NCI-H510A (cell line): ENCODE measurements around the gene ARF3.

ENCODE experiments used
- DNase-seq: peaks from one replicate; lab custom pipeline; 2025; lab: John Stamatoyannopoulos, UW

ARF3 gene

DNA sequence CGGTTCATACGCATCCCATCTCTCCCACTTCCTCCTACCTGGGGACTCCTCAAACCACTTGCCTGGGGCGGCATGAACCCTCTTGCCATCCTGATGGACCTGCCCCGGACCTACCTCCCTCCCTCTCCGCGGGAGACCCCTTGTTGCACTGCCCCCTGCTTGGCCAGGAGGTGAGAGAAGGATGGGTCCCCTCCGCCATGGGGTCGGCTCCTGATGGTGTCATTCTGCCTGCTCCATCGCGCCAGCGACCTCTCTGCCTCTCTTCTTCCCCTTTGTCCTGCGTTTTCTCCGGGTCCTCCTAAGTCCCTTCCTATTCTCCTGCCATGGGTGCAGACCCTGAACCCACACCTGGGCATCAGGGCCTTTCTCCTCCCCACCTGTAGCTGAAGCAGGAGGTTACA, 24.5 kb upstream of the ARF3 start:
- no peak for DNase-seq

DNA sequence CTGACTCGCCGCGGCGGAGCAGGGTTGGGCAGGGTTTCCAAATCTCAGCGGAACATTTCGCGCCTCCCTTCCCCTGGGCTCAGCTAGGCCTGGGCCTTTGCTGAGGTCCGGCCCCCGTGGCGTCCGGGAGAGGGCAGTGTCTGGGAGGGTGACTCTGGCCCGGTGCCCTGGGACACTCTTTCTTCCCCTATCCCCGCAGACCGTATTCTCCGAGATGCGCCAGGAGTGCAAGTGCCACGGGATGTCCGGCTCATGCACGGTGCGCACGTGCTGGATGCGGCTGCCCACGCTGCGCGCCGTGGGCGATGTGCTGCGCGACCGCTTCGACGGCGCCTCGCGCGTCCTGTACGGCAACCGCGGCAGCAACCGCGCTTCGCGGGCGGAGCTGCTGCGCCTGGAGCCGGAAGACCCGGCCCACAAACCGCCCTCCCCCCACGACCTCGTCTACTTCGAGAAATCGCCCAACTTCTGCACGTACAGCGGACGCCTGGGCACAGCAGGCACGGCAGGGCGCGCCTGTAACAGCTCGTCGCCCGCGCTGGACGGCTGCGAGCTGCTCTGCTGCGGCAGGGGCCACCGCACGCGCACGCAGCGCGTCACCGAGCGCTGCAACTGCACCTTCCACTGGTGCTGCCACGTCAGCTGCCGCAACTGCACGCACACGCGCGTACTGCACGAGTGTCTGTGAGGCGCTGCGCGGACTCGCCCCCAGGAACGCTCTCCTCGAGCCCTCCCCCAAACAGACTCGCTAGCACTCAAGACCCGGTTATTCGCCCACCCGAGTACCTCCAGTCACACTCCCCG, 23.9 kb upstream of the ARF3 start:
- DNase-seq: no peak

DNA sequence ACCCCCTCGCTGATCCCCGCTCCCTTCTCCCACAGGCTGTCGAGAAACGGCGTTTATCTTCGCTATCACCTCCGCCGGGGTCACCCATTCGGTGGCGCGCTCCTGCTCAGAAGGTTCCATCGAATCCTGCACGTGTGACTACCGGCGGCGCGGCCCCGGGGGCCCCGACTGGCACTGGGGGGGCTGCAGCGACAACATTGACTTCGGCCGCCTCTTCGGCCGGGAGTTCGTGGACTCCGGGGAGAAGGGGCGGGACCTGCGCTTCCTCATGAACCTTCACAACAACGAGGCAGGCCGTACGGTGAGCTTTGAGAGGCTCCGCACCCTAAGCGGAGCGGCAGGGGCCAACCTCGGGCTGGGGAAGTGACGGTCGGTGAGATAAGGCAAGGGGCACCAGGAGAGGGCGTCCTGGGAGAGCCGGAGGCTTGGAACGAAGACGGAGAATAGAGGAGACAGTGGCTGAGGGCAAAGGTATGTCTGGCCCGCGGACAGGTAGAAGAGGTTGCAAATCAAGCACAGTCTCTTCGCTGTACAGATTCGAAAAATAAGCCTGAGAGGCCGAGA, 23.2 kb upstream of the ARF3 start:
- no peak for DNase-seq

DNA sequence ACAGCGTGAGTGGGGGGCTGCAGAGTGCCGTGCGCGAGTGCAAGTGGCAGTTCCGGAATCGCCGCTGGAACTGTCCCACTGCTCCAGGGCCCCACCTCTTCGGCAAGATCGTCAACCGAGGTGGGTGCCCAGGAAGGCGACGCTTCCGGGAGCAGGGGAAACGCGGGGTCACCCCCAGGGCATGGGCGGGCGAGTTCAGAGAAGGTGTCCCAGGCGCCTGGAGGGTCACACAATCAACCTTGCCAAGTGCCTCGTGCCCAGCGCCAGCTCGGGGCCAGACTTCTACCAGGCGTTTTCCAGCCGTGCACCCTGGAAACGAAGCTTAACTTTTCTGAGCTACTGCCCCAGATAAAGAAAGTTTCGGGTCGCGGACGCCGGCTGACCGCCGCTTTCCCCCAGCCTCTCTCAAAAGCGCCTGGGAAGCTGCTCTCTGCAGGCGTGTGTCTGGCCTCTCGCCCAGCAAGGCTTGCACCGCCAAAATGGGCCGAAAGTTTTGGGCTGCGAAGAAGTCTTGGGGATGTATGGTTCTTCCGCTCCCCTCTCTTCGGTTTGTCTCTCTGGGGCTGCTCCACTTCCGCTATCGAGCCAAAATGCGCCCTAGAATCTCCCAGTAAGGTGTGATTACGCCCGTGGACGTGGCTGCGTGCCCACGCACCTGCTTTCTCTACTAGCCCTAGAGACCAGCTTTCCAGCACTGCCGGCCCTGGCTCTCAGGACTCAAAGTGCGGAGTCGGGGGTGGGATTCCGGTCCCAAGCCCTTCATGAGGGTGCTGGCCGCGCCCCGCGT, 22.5 kb upstream of the ARF3 start:
- no peak for DNase-seq

DNA sequence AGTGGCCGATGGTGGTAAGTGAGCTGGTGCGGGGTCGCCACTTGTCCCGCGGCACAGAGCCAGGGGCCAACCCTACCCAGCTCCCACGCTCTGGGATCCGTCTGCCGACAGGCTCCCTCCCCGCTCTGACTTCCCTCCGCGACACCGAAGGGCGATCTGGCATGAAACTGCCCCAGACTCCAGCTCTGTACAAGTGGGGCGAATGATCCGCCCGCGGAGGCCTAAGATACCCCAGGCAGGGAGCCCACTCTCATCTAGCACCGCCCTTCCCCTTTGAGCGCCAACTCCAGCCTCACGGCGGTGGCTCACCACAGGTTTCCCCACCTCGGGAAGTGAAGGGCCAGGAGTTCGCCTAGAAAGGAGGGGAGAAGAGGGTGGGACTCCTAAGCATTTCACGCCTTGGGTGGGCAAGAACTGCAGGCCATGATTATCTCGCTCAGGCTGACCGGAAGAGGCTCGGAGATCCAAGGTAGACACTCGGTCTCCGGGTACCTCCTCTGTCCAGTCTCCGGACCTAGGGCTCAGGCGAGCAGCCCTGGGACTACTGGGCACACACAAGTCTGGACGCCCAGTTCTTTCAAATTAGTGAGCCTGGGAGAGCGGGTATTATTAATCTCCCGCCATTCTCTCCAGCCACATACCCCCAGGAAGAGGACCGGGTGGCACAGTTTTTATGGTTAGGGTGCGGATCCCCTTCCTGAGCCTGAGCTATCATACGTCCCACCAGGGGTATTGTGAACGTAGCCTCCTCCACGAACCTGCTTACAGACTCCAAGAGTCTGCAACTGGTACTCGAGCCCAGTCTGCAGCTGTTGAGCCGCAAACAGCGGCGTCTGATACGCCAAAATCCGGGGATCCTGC, 21.7 kb upstream of the ARF3 start:
- no peak for DNase-seq

DNA sequence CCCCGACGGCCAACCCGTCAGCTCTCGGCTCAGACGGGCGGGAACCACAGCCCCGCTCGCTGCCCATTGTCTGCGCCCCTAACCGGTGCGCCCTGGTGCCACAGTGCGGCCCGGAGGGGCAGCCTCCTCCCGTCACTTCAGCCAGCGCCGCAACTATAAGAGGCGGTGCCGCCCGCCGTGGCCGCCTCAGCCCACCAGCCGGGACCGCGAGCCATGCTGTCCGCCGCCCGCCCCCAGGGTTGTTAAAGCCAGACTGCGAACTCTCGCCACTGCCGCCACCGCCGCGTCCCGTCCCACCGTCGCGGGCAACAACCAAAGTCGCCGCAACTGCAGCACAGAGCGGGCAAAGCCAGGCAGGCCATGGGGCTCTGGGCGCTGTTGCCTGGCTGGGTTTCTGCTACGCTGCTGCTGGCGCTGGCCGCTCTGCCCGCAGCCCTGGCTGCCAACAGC, 21.0 kb upstream of the ARF3 start, which contains the start of gene WNT1:
TSS of gene WNT1 (plus strand) at position 32 of the 450 bp plus-strand sequence. CDS start at position 361, 329 bp downstream.
- DNase-seq: no peak

DNA sequence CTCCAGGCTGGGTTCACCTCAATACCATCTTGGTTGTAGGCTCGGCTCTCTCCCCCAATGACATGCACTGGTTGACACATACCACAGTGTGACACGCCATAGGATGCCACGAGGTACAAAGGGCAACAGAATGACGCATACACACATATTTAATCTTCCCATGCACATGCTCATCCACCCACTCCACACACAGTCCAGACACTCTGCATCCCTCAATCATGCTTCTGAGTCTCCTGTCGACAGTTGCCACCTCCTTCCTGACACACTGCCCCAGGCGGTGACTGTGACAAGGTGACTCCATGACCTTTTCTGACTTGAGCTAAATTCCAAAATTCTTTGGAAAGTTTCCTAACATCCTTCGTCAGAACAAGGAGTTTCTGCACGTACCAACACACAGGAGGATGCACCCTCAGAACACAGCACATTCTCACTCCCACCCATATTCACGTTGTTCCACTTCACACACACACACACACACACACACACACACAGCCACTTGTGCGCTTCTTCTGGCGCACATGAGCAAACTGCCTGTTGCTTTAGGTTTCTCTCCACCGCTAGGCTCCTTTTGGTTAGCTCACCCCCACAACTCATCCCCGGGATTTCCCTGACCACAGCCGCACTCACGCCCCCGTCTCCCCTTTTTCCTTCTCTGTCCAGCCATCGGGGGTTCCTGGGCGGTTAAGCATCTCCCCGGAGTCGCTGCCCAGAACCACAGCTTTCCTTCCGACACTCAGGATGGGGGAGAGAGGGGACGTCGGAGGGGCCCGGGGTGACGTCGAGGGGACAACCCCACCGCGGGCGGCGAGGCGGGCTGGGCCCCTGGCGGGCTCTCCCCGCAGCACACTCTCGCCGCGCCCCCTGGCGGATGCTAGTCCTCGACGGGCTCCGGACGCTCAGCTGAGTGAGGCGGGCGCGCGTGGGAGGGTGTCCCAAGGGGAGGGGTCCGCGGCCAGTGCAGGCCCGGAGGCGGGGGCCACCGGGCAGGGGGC, 20.3 kb upstream of the ARF3 start:
- DNase-seq: no peak

DNA sequence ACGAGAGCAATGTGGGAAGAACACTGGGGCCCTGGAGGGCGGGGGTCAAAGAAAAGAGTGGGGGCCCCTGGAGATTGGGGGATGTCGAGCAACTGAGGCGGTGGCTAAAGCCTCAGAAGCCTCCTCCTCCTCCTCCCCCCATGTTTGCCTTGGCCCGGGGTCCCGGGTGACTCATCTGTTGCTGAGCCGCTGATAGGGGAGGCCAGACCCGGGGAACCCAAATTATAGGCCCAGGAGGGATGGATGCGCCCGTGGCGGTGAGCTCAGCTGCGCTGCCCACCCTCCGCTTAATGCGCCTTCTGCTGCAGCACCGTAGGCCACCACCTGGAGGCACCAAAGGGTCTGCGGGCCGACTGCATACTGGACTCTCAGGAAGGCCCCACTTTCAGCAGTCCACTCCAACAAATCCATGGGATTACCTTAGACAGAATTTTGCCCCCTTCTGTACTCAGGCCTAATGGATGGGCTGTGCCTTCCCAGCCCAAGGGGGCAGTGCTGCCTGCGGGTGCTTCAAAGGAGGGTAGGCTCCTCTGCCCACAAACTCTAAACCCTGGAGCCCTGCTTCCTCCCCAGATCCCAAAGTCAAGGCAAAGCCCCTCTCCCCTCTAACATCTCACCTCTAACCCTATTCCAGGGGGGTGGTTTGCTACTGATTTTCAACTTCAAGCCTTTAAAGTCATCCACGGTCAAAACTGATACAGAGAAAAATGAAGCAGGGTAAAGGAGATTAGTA, 16.8 kb upstream of the ARF3 start:
- DNase-seq: no peak

DNA sequence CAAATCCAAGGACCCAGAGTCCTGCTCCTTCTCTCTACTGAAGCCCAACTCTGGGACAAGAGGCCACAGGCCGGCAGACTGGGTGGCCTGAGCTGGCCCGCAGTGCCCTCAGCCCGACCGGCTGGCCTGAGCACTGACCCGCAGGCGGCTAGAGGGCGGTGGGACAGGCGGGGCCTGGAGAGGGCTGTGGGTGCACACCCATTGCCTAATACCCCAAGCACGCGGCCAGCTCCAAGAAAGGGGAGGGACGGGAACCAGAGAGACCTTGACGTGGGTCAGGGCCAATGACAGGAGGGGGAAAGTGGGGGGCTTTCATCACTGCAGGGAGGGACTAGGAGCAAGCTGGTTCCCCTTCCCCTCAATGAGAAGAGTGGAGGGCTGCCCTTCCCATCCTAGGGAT, 16.2 kb upstream of the ARF3 start:
- DNase-seq: no peak

DNA sequence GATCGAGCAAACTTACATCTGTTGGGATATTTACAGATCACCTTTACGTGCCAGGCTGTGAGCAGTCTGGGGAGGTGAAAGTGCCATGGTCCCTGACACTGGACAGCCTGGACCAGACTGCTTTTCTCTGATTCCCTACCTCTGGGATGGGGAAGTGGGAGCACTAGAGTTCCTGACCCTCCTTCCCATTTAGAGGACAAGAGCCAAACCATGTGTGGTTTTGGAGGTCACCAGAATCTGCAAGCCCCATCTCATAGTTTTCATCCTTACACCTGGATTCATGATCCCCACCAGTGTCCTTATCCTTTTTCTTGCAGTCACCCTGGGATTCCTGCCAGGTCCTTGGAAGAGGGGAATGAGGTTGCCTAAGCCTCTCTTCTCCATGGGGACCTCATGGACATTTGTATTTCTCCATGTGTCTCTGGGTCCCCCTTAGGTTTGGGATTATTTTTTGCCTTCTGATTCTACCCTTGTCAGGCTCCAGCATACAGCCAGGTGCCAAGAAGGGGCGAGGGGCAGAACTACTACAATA, 15.7 kb upstream of the ARF3 start:
- DNase-seq: no peak

DNA sequence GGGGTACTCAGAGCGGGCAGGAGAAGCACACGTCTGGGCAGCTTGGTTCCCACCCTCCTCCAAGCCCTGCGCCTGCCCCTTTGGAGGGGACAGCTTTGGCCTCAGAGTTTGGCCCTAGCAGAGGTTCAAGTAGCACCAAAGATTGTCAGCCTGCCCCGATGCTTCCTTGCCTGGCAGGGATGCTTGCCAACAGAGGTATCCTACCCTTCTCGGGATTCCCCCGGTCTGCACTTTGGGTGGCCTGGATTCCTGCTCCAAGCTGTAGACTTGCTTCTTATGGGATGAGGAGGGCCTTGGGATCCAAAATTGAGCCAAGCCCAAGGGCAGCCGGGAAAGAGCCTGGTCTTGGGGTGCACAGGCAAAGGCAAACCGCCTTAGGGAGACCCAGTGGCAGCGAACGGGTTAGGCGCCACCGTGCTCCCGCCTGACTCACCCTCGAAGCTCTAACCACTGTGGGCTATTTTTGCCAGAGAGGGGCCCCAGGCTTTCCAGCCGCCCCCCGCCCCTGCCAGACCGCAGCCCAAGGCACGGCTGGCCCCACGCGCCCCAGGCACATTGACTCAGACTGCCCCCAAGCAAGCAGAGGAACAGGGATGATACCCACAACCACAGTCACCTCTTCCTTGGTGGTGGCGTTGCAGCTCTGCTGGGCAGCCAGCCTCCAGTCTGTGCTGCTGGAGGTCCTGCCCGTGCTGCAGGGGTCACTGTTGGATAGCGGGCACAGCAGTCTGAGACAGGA, 15.1 kb upstream of the ARF3 start:
- no peak for DNase-seq

DNA sequence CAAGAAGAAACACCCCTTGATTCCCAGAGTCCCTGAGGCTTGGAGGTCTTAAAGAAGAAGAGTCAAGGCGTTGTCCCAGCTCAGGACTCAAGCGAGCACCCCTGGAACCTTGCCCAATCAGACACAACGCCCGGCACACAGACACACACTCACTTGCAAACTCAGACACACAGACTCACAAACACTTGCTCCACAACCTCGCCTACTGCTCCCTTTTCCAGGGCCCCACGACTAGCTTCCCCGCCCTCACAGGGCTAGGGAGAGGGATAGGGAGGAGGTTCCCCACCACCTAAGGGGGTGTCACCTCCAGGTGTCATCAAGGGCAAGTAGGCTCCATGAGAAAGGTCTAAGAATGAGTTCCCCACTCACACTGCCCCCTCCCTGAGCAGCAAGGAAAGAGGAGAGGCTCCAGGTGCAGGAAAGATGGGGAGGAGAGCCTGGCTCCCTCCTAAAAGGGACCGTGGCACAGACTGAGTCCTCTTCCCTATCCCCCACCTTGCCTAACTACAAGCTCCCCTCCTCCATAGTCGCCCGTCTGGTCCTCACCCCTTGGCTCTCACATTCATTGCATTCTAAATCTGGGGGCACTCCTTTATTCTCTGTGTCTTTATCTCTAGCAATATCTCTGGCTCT, 13.5 kb upstream of the ARF3 start:
- no peak for DNase-seq

DNA sequence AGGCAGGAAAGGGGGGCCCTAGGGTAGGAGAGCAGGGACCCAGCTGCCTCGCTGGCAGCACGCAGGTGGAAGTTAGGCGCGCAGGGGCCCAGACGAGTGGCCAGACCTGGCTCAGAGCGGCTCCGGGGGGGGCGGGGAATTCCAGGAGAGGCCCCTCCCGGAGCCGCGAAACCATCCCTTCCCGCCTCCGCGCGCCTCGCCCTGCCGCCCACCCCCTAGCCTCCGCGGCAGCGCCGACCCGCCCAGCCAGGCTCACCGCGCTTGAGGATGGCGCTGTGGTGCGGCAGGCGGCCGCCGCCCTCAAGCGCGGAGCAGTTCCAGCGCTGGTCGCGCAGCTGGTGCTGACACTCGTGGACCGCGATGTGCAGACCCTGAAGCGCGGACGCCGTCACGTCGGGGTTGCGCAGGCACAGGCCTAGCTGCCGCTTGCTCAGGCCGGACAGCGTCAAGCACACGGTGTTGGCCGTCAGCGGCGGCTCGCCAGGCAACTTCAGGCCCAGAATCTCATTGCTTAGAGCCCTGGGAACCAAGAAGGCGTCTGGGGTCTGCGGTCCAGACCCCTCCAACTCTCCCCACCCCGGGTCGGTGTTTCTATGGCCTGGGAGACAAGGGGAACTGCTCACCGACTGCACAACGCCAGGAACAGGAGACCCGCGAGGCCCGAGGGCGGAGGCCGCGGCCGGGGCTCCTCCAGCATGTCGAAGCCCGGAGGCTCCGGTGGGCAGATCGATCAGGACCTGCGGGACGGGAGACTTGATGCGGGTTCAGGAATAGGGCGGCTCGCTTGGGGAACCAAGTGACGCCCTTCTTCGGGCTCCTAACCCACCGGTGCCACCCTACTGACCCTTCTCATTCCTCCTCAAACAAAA, 12.8 kb upstream of the ARF3 start:
- DNase-seq: no peak

DNA sequence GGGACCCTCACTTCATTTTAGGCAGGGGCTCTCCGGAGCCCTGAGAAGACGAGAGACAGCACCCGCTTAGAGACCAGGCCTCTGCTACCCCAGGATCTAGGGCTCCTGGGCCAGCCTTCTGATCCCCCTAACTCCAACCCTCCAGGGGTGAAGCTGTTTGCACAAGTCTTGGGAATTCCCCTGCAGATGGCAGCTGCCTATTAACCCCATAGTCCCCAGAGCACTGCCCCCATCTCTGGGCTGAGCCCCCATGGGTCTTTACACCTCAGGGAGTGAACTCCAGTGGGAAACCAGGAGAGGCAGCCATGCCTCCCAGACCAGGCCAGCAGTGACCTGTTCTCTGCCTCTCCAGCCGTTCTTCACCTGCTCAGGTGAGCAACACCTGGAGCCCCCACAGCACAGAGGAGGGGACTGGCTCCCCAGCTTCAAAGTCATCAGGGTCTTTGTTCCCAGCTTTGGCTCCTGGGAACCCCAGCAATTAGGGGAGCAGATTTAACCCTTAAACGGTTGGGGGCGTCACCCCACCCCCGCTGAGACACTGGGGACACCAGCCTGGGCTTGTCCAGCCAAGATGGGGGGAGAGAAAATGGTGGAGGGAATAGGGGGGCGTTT, 12.0 kb upstream of the ARF3 start:
- no peak for DNase-seq

DNA sequence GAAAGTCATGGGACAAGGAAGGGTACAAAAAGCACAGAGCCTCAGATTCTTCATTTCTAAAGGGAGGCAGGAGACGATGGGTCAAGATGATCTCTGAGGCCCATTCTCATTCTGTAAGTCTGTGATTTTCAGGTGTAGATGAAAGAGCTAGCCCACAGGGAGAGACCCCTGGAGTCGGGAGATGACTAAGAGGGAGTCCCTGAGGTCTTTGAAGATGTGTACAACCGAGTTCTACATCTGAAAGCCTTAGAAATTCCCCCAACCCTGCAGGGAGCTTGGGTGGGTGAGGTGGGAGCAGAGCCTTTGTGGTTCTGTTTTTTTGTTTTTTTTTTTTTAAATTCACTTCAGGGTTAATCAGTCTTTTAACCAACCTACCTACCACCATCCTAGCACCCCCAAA, 11.2 kb upstream of the ARF3 start:
- no peak for DNase-seq

DNA sequence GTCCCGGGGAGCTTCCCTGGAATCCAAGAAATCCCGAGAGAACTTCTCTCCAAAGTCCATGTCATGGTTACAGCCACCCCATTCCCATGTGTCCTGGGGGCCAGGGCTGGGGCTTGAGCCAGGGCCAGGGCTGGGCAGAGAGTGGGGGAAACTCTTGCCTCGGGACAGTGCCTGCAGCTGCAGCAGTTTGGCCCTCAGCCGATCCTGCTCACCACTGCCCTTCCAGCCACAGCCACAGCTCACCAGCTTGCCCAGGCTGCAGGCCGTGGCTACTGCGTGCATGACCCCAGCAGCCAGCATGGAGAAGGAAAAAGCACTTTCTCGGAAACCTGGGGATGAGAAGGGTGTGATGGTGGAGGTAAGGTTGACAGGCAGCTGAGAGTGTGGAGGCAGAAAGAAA, 10.7 kb upstream of the ARF3 start:
- no peak for DNase-seq
